GM19025 (cell line): Measurements from ENCODE around the gene TRIM47.
A peak's percentile ranks its signal among the peaks of the same experiment; 100 is the strongest.

Experiments
- ATAC-seq: cut with Tn5 transposase; IDR thresholded peaks from one replicate; pipeline ENCODE4 v1.9.1; 2021; ENCODE audit warnings: mild to moderate bottlenecking, low read depth, moderate library complexity; ENCODE audit not compliant: unreplicated experiment

Gene TRIM47

DNA sequence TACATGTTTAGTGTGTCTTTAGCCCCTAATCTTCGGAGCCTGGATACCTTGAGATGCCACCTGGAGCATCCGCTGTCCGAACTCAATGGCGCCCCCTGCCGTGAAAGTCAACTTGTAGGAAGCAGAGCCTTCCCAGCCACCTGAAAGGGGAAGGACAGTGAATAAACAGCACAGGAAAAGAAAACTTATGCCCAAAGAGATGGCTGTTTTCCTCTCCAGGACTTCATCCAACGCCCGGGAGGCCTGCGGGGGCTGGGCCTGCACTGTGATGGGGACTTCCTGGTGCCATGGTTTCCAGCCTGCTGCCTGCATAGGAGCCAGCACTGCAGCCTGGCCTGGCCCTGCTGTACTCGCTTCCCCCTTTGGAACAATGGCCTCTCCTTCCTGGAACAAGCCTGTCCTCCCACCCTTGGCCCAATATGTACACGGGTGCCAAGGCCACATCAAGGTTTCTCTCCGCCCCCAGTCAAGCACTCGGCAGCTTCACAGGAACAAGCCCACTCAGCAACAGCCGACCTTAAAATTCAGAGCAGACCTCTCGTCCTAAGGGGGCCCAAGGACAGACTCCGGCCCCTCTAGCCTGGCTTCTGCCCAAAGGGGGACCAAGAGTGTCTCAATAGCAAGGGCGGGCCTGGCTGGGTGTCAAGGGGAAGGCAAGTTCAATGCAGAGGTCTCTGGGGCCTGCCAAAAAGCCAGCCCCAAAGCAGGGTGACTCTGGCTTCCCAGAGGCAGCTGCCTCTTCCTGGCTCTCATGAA lies 29.7 kb downstream of the TRIM47 start:
- no peak for ATAC-seq

DNA sequence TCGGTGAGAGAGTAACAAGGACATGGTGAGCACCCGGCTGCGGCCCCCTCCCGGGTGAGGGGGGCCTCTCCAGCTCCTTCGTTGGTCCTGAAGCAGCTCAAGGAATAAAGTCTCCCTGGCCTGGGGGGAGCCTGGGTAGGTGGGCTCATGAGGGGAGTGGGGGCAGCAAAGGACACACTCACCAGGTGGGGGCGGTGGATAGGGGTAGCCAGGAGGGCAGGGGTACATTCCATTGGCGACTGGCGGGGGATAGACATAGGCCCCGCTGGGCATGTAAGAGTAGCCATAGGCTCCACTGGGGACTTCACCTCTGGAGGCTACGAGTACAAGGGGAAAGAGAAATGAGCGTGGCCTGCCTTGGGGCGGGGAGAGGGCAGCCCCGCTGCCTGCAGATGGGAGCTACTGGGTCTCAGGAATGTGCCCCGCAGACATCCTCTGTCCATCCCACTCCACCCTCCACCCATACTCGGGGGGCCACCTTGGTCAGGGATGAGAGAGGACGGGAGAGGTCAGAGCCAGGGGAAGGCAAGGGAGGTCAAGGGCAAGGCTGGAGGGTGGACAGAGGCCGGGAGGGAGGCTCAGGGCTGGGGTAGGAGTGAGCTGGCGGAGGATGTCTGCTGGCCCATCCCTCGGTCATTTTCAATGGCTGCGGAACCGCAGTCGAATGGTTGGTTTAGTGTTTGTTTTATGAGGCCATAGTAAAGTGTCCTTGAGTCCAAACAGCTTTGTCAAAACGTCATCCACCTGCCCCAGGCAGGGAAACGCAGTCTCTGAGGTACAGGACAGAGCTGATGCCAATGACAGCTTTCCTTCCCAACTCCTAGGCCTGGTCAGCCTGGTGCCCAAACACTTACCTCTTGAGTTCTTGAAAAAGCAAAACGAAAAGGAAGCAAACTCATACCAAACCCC lies 30.5 kb downstream of the TRIM47 start:
- ATAC-seq = no peak

DNA sequence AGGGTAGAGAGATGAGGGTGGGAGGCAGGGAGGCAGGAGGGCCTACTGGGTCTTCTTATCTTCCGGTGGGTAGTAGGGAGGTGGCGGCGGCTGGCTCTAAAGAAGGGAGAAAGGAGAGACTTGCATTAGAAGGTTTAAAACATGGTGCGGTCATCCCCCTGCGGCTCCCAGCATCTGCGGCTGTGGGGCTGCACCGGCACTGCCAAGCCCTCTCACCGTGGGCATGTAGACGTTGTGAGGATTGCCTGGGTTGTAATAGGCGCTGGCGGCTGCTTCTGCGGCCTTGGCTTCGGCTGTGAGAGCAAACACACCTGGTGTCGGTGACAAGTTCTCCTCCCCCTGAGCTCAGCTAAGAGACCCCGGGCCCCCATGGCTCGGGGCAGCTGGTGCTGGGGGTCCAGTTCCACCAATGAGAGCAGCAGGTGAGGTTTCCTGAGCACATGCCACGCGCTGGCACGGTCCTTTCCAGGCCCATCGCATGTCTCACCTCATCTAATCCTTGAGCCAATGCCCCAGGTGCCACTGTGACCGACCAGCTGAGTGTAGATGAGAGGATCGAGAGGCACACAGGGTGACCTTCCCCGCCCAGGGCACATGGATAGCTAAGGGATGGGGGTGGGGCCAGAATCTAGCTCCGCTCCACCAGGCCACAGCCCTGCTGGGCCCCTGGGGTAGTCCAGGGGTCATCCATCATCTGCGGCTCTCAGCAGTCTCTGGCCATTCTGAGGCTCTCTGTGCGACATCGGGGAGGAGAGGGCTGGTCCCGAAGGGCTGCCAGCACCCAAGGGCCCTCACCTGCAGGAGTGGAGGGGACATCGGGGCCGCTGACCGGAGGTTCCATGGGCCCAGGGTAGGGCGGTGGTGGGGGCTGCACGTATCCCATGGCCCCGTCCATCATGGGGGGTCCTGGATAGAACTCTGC lies 31.4 kb downstream of the TRIM47 start:
- no peak for ATAC-seq

DNA sequence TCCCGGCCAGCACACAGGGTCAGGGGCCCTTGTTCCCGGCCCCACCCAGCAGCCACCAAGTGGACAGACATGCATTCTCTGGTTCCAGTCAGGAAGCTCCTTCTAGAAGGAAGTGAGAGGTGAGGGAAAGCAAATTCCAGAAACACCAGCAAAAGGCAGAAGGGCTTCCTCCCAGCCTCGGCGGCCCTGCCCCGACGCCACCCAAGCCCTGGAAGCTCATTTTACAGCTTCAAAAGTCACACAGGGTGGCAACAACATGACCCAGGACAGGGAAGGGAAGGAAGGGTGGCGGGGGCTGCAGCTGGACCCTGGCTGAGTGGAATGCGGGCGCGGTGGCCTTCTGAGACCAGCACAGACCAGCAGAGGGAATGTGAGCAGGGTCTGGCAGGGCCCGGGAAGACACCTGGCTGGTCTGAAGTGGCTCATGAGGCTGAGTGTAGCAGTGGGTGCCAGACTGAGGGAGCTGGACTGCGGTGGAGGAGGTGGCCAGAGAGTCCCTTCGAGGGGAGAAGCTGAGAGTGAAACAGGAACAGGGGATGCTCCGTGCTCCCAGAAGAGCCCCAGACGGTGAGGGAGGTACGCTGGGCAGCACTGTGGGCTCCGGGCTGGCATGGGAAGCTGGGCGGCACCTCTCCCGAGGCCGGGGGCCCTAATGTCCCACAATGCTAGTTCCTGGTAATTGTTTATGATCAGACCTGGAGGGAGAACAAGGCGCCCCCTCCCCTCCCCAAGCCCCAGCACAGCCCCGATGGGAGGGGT lies 32.3 kb downstream of the TRIM47 start:
- ATAC-seq = no peak

DNA sequence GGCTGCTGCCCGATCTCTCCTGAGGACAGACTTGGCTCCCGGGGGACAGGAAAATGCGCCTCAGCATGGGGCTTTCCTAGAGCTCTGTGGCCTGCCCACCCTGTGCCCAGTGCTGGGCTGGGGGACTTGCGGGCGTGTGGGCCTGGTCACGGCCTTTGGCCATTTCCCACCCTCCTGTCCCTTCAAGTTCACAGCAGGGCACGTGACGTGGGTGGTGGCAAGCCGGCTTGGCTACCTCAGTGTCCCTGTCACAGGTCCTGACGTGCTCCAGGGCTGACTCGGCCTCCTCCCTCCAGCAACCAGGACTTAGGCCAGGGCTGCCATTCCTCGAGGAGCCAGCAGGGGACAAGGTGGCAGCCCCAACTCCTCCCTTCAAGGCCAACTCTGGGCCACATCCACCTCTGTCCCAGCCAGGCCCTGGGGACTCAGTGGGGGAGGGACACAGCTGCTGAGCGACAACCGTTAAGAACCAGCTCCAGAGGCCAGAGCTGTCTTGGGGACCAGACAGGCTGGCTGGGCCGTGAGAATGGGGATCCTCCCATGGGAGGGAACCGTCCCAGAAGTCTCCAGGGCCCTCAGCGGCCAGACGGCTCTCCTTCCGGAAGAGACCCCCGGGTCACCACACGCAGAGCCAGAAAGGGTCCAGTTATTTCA lies 33.2 kb downstream of the TRIM47 start:
- peak; percentile 76 for ATAC-seq

DNA sequence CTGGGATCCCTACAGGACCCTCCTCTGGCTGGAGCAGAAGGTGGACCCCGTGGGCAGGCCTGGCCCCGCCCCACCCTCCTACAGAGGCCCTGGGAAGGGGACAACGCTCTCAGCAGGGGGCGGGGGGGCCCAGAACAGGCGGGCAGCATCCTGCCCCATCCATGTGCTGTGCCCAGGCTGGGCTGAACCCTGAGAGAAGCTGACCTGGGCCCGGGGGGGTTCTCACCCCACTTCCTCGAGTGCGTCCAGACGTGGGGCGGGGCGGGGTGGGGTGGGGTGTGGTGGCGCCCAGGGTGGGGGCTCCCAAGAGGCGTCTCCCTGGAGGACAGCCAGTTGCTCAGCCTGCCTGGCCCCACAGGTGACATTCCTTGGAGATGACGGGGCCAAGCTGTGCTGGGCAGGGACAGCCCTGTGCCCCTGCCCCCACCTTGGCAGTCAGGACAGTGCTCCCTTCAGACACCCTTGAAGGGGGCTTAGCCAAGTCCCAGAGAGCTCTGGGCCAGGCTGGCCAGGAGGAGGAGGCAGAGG lies 33.8 kb downstream of the TRIM47 start:
- peak; percentile 11 for ATAC-seq

DNA sequence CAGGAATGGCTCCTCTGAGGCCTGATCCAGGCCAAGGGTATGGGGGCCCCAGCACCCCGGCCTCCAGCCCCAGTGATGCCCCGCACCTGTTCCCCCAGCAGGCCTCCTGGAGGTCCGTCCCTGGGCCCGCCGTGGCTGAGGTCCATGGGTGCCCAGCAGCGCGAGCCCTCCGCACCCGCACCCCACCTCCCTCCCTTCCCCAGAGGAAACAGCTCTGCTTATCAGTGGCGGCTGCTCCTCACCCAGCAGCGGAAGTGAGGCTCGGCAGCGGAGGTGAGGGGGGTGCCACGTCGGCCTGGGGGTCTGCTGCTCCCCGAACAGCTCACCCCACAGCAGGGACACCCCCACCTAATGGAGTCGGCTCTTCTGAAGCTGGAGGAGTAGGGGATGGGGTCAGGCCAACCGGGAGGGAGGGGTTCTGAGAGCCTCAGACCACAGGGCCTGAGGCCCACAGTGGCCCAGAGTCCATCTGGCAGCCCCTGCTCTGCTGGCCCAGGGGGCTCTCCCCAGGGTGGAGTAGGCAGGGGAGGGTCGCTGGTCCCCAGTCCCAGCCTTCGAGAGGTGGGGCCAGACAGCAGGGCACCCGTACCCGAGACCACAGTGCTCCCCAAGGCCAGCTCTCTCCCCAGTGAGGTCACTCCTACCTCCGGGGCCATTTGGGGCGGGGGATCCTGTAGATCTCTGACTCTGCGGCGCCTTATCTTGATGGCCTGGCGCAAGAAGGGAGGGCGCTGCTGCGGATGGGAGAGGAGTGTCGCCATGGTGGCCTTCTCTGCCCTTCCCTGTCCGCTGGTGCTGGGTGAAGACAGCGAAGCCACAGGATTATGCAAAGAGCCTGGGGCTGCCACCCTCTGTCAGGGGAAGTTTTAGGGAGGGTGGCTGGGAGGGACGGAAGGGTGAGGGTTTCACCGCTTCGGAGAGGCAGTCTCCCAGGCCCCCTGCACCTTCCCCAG lies 34.5 kb downstream of the TRIM47 start, which contains the start of gene UNC13D:
Gene UNC13D (minus strand): TSS at position 828 of the 953 bp plus-strand sequence. CDS start 67 bp downstream, at position 761.
- ATAC-seq = peak; percentile 21

DNA sequence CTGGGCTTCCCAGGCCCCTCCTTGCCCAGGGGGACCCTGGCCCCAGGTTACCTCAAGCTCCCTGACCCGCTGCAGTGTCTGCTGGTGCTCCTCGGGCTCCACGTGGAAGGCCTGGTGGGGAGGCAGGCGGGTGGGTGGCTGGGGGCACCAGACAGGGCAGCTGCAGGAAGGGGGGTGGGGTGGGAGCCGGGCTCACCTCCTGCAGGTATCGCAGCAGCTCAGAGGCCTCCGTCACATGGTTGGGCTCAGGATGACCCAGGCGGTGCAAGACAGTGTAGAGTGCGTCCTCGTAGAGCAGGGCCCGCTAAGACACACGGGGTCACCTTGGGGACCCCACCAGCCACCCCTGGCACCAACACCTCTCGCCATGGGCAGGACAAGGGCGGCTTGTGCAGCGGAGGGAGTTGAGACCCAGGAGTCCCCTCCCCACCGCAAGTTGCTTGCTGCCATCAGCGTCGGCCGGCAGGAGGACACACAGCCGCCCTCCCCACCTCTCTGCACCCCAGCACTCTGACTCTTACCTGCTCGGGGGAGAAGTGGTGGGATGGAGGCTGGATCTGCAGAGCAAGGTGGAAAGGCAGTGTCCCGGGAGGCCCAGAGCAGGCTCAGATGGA lies 35.3 kb downstream of the TRIM47 start:
- ATAC-seq = no peak

DNA sequence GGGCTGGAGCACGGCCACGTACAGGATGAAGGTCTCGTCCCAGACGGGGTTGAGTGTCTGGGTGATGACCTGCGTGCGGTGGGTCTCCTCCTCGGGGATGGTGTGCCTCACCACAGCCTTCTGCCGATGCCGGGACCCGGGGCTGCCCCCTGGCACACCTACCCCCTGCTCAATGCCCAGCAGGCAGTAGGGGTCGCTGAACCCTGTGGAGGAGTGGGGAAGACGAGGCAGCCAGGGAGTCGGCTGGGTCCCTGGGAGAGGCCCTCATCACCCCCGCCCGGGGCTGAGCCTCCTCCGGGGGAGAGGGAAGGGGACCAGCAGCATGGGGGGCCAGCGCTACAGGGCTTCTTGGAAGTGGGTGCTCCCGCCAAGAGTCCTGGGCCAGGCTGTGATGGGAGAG lies 36.0 kb downstream of the TRIM47 start:
- ATAC-seq = no peak

DNA sequence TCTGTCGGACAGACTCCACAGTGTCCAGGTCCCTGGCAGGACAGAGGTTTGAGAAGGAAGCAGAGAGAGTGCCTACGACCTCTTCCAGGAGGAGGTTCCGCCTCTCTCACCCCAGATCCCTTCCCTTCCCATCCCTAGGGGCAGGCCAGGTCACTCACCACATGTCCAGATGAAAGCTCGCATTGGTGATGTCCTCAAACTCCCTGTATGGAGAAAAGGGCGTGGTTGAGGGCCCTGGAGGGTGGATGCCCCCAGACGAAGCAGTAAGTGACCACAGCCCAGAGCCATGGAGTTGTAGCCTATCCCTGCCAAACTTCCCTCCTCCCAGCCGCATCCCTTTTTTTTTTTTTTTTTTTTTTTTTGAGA lies 37.6 kb downstream of the TRIM47 start:
- ATAC-seq = no peak

DNA sequence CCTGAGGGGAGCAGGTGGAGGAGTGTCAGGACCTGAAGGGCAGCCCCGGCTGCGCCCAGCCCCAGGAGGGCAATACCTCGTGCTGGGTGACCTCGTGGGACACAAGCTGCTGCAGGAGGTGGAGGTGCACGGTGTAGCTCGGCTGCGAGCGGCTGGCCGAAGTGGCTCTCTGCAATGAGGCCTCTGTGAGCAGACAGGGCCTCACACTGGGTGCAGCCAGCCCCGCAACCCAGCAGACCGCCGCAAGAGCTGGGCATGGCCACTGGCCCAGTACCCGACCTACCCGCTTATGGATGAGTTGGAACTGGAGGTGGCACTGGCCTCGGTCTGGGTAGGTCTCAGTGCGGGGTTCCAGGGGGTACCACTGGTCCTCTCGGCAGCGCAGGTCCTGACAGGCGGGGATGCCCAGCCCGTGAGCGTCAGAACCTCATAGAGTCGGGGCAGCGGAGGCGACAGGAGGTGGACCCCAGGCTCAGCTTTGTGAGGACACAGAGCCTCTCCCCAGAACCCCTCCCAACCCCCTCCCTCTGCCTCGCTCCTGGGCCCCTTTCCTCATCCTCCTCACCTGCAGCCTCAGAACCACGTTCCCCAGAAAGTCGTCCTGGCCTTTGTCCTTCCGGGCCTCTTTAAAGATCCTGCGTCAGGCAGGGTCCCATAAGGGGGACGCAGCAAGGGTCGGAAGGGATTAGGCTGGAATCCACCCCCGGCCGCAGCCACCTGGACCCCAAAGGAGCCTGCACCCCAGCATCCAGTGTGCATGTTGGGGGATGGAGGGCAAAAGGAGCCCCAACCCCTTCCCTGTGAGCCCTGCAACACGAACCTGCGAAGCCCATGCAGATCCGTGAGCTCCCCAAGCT lies 38.2 kb downstream of the TRIM47 start:
- ATAC-seq = no peak

DNA sequence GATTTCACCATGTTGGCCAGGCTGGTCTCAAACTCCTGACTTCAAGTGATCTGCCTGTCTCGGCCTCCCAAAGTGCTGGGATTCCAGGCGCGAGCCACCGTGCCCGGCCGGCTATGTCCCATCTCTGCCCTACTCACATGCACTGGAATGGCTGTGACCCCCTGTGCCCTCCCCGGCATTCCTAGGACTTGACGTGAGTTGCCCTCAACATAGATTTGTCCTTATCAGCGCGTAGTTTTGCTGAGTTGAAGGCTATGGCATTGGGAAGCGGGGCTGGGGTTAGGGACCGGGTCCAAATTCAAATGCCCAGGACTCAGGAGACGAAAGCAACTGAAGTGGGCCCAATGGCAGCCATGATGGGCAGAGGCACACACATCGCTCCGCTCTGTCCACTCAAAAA lies 40.0 kb downstream of the TRIM47 start:
- ATAC-seq = no peak

DNA sequence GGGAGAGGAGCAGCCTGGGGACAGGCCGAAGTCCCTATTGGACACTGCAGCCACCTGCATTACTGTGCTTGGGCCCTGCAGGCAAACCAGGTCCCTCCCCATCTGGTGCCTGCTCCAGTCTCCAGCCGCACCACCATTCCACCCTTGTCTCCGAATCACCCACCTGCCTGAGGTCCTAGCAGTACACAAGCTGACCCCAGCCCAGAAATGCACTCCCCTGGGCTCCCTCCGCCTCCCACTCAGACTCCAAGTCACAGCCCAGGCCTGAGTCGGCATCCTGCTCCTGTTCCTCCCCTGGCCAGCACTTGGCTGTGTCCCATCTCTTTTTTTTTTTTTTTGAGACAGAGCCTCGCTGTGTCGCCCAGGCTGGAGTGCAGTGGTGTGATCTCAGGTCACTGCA lies 40.5 kb downstream of the TRIM47 start:
- ATAC-seq = no peak

DNA sequence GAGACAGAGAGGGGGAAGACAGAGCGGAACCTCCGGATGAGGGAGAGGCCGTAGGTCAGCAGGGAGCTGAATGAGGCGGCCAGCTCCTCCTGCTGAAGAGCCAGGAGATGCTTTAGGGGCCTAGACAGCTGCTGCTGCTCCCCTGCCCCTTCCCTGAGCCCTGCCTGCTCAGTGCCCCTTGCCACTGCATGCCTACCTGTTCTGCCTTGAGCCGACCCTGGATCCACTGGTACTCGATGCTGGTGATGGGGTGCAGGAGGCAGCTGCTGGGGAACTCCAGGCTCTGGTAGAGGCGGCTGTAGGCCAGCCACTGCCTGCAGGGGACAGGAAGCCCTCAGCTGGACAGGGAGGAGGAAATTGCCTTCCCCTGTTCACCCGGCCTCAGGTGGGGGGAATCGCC lies 41.8 kb downstream of the TRIM47 start:
- no peak for ATAC-seq

DNA sequence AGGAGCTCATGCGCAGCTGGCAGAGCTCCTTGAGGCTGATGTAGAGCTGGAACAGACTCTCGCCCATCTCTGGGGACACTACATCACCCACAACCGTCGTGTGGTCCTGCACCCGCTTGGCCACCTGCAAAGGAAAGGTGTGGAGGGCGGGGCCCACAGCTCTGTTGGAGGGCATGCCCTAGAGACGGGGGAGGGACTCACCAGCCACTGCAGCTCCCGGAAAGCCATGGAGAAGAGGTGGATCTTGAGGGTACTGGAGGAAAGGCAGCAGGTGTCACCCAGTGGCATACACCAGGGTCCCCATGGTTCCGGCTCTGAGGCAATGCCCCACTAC lies 42.8 kb downstream of the TRIM47 start:
- ATAC-seq = no peak

DNA sequence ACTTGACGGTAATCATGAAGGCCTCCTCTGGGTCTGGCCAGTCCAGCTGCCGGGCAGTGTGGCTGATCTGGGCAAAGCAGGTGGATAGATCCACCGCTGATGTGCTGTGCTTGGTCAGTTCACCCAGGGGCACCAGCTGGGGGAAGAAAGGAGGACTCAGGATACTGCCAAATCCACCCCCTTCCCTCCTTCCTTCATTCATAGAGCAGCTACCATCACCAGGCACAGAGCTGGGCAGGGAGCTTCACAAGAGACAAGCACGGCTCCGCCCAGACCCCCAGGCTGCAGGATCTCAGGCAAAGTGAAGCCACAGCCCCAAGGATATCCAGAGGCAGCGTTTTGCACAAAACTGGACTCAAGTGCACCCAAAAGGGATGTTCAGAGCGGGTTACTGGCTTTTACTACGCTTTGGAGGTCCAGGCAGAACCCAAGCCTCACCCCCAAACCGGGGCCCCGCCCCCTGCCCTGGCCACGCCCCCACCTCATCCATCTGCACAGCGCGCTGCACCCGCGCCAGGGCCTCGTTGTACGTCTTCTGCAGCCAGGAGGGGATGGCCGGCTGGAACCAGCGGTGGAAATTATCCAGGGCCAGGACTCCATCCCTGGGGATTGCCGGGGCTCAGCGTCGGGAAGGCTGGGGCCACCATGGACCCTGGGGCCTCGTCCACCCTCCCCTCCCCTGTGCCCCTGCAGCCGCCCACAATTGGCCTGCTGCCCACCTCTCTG lies 43.3 kb downstream of the TRIM47 start:
- ATAC-seq = no peak
